ENCODE data around the gene MME. TPM values are rescaled to one million over a fixed set of nuclear protein-coding genes. Genes with fewer than 3 reads are reported as not detected.

Gene MME
- total and polyA plus RNA-seq, 4 experiments from 2014 or later, result 0.26 to 2.1 TPM; not detected in 2

DNA sequence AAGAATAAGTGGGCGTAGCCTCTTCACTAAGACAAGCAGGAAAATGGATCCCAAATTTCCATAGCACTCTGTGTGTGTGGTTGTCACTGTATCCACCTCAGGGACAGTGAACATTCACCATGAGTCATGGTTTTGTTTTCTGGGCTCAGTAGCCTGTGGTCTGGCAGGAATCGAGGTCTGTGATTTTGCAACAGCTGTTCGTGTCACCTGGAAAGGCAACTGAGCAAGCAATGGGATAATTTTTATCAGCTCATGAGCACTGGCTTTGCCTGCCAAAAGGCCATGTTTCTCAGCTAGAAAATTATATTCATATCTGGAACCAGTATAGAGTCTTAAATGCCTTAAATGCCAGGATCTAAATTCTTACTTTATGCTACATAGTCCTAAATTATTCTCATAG, 152.5 kb downstream of the MME start:
- H3K36me3 Mint-ChIP-seq, result no peaks in the 10 kb centered on the region
- no peaks in the 10 kb centered on the region for H3K4me1 ChIP-seq (ENCODE audit: insufficient read depth, low read length)
- no peaks in the 10 kb centered on the region for H3K4me1 Mint-ChIP-seq
- H3K27me3 Mint-ChIP-seq, result no peaks in the 10 kb centered on the region
- H3K9me3 ChIP-seq (ENCODE audit: control insufficient read depth in 1 of 2, low read length in 2 of 2), result no peaks in the 10 kb centered on the region
- no peak overlapping the region for H3K4me3 Mint-ChIP-seq
- no peaks in the 10 kb centered on the region for H3K36me3 ChIP-seq (ENCODE audit: insufficient read depth, low read length)
- no peak for DNase-seq
- H3K27ac Mint-ChIP-seq, result no peak overlapping the region
- no peak overlapping the region for H3K27ac ChIP-seq (ENCODE audit: low read depth, low read length)
- peaks cover 0 to 2% (median 0%) of the 10 kb centered on the region in 8 donors for H3K9me3 Mint-ChIP-seq
- H3K4me3 ChIP-seq (ENCODE audit: low read length in 2 of 2), result no peak overlapping the region
- ChIA-PET POLR2A (ENCODE audit: partially characterized antibody) (no interaction called here), CTCF (ENCODE audit: partially characterized antibody) (interaction anchor here (0.6 kb wide), 1 partner anchor 105 kb away, joined by 3 read pairs; no protein-coding TSS in a partner anchor)
- H3K27me3 ChIP-seq (ENCODE audit: insufficient read depth, low read length), result no peaks in the 10 kb centered on the region
- intact Hi-C loops (cut with micrococcal nuclease), result no loop called here

DNA sequence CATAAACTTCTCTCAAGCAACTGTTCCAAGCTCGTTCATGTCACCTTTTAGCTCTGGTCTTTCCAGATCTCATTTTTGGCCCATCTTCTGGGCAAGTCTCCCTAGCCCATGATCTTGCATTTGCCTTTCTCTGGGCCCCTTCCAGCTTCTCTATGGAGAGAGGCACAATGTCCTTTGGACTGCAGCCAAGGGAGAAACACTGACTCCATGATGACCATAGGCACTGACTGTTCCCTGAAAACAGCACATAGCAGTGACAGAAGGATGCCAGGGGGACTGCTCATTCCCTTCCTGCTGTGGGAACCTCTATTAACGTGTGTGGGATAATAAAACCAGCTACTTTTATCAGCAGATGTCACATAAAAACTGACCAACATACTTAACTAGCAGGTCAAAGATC, 153.1 kb downstream of the MME start:
- H3K27ac Mint-ChIP-seq, result no peak overlapping the region
- ChIA-PET CTCF (ENCODE audit: partially characterized antibody) (interaction anchor here (0.6 kb wide), 1 partner anchor 106 kb away, joined by 3 read pairs; no protein-coding TSS in a partner anchor), POLR2A (ENCODE audit: partially characterized antibody) (no interaction called here)
- peaks cover 0 to 2% (median 0%) of the 10 kb centered on the region in 8 donors for H3K9me3 Mint-ChIP-seq
- intact Hi-C loops (cut with micrococcal nuclease), result no loop called here
- H3K9me3 ChIP-seq (ENCODE audit: control insufficient read depth in 1 of 2, low read length in 2 of 2), result no peaks in the 10 kb centered on the region
- H3K36me3 ChIP-seq (ENCODE audit: insufficient read depth, low read length), result no peaks in the 10 kb centered on the region
- H3K4me1 Mint-ChIP-seq, result no peaks in the 10 kb centered on the region
- no peak overlapping the region for H3K4me3 Mint-ChIP-seq
- no peak for DNase-seq
- H3K27me3 Mint-ChIP-seq, result no peaks in the 10 kb centered on the region
- no peaks in the 10 kb centered on the region for H3K27me3 ChIP-seq (ENCODE audit: insufficient read depth, low read length)
- no peaks in the 10 kb centered on the region for H3K4me1 ChIP-seq (ENCODE audit: insufficient read depth, low read length)
- no peak overlapping the region for H3K27ac ChIP-seq (ENCODE audit: low read depth, low read length)
- no peak overlapping the region for H3K4me3 ChIP-seq (ENCODE audit: low read length in 2 of 2)
- H3K36me3 Mint-ChIP-seq, result no peaks in the 10 kb centered on the region

Other genes starting within 250 kb of the MME start
- gene STRIT1, start 213.4 kb downstream of the MME start, total RNA-seq, result not detected
- gene STRIT1, start 213.4 kb downstream of the MME start, polyA plus RNA-seq, result not detected